ENCODE data around the gene SLC22A7. TPM values are rescaled to one million over a fixed set of nuclear protein-coding genes. Genes with fewer than 3 reads are reported as not detected.

SLC22A7 gene
- total and polyA plus RNA-seq, 2 experiments from 2014 or later = 0.31 TPM; not detected in 1

DNA sequence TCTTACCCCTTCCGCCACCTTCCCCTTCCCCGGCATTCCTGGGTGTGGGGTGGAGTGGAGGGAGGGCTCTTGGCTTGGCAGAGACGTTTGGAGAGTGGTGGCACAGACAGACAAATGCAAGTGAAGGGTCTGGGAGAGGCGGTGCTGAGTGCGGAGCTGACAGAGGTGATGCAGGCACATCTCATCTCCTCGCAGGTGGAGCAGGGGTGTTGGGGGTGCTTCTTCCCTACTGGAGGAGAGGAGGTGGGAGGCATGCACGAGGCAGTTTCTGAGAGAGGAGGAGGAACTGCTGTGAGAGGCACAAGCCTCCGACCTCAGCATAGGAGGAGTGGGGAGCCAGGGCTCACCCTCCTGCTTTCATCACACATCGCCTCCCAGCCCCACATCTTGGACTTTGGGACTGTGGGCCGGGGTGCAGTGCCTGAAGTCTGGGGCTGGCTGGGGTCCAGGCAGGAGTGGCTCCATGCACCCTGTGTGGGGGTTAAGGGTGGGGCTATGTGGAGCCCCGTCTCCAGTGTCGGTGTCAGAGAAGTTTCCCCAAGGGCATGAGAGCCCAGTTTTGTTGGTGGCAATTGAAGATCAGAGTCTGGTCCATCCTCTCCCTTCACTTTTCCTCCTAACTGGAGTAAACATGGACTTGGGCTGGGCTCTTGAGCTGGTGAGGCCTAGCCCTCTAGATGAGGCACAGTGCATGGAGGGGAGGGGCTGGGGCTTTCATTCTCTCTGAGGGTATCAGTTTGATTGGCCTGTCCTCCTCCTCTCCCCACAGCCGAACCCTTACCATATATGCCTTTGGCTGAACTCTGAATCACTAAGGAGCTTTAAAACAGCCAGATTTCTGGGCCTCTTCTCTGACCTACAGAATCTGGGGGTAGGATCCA lies 20.2 kb upstream of the SLC22A7 start:
- no peak for DNase-seq (ENCODE audit: low spot score)
- Histone ChIP-seq H3K36me3 (ENCODE audit: insufficient read depth) (no peaks in the 10 kb centered on the region), H4K20me1 (replicated peaks; ENCODE audit: insufficient read depth) (no peaks in the 10 kb centered on the region), H3K4me3 (no peak overlapping the region), H3K79me2 (replicated peaks; ENCODE audit: insufficient read depth) (no peaks in the 10 kb centered on the region), H2AFZ (no peak overlapping the region), H3K4me1 (ENCODE audit: insufficient read depth) (peaks cover 25% of the 10 kb centered on the region), H3K27ac (ENCODE audit: low read depth) (no peak overlapping the region), H3F3A (replicated peaks; ENCODE audit: low read depth) (peaks cover 2% of the 10 kb centered on the region; the same call in 1 of the 2 replicates), H3K9me2 (ENCODE audit: insufficient read depth) (no peaks in the 10 kb centered on the region), H3K4me2 (peak overlapping the region; percentile 60), H3K27me3 (ENCODE audit: insufficient read depth) (peaks cover 47% of the 10 kb centered on the region)
- Mint-ChIP-seq H3K36me3 (ENCODE audit: low read depth) (no peaks in the 10 kb centered on the region), H3K9me3 (no peaks in the 10 kb centered on the region), H3K27me3 (ENCODE audit: insufficient read depth, low read depth, poor library complexity) (peaks cover 40% of the 10 kb centered on the region), H3K4me1 (peaks cover 36% of the 10 kb centered on the region), H3K27ac (no peak overlapping the region), H3K4me3 (no peak overlapping the region)
- TF ChIP-seq JUNB (IDR thresholded peaks at IDR 0.05; ENCODE audit: unreplicated experiment) (no peak), NANOG (IDR thresholded peaks at IDR 0.05; ENCODE audit: borderline replicate concordance) (no peak), ZNF114 (CRISPR knock-in tag; IDR thresholded peaks at IDR 0.05) (no peak), EZH2phosphoT487 (IDR thresholded peaks at IDR 0.05; ENCODE audit: unreplicated experiment) (no peak), EZH2 (IDR thresholded peaks at IDR 0.05; ENCODE audit: low read depth, unreplicated experiment) (no peak), CREB1 (CRISPR knock-in tag; IDR thresholded peaks at IDR 0.05; ENCODE audit: low read depth) (no peak), ZNF331 (CRISPR knock-in tag; IDR thresholded peaks at IDR 0.05; ENCODE audit: low read depth) (no peak)
- TF ChIP-seq, protein P1, sequence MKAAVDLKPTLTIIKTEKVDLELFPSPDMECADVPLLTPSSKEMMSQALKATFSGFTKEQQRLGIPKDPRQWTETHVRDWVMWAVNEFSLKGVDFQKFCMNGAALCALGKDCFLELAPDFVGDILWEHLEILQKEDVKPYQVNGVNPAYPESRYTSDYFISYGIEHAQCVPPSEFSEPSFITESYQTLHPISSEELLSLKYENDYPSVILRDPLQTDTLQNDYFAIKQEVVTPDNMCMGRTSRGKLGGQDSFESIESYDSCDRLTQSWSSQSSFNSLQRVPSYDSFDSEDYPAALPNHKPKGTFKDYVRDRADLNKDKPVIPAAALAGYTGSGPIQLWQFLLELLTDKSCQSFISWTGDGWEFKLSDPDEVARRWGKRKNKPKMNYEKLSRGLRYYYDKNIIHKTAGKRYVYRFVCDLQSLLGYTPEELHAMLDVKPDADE (IDR thresholded peaks at IDR 0.05) = no peak
- TF ChIP-seq, protein P2, sequence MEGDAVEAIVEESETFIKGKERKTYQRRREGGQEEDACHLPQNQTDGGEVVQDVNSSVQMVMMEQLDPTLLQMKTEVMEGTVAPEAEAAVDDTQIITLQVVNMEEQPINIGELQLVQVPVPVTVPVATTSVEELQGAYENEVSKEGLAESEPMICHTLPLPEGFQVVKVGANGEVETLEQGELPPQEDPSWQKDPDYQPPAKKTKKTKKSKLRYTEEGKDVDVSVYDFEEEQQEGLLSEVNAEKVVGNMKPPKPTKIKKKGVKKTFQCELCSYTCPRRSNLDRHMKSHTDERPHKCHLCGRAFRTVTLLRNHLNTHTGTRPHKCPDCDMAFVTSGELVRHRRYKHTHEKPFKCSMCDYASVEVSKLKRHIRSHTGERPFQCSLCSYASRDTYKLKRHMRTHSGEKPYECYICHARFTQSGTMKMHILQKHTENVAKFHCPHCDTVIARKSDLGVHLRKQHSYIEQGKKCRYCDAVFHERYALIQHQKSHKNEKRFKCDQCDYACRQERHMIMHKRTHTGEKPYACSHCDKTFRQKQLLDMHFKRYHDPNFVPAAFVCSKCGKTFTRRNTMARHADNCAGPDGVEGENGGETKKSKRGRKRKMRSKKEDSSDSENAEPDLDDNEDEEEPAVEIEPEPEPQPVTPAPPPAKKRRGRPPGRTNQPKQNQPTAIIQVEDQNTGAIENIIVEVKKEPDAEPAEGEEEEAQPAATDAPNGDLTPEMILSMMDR (conservative IDR thresholded peaks at IDR 0.05; ENCODE audit: low read depth in 2 of 2) = no peak
- peak; percentile 45 for ATAC-seq

DNA sequence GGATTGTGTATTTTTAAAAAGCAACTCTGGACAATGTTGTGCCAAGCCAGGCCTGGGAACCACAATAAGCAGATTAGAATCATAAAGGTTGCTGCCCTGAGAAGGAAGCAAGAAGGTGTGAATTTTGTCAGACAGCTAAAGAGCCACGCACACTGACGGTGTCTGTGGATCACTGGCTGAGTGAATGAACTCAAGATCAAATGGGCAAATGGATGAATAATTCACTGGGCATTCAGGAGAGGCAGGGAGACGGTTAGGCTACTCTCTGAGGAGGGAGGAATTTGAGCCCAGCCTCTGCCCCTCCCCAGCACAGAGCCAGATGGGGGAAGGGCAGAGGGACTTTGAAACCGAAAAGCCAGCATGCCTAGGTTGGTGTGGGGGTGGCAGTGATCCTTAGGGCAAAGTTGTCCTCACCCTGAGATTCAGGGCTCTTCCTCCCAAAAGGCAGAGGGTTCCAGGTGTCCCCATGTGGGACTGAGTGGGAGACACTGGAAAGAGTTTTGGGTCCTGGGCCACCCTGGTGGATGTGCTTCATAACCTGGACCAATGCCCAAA lies 19.5 kb upstream of the SLC22A7 start:
- Mint-ChIP-seq H3K36me3 (ENCODE audit: low read depth) (no peaks in the 10 kb centered on the region), H3K9me3 (no peaks in the 10 kb centered on the region), H3K4me3 (no peak overlapping the region; the same call in 2 of the 3 replicates), H3K4me1 (peaks cover 36% of the 10 kb centered on the region), H3K27ac (no peak overlapping the region), H3K27me3 (ENCODE audit: insufficient read depth, low read depth, poor library complexity) (peaks cover 40% of the 10 kb centered on the region)
- H3K27me3 ChIP-seq (ENCODE audit: insufficient read depth) = peaks cover 40% of the 10 kb centered on the region
- H3K4me3 ChIP-seq = no peak overlapping the region
- DNase-seq (ENCODE audit: low spot score) = no peak
- H3K79me2 ChIP-seq (replicated peaks; ENCODE audit: insufficient read depth) = no peaks in the 10 kb centered on the region
- peaks cover 25% of the 10 kb centered on the region for H3K4me1 ChIP-seq (ENCODE audit: insufficient read depth)
- H3K9me2 ChIP-seq (ENCODE audit: insufficient read depth) = no peaks in the 10 kb centered on the region
- H3F3A ChIP-seq (replicated peaks; ENCODE audit: low read depth) = peaks cover 2% of the 10 kb centered on the region; the same call in 1 of the 2 replicates
- no peak overlapping the region for H2AFZ ChIP-seq
- H4K20me1 ChIP-seq (replicated peaks; ENCODE audit: insufficient read depth) = no peaks in the 10 kb centered on the region
- peak overlapping the region; percentile 60 for H3K4me2 ChIP-seq
- ATAC-seq = peak; percentile 6; the same call in 1 of the 3 replicates
- no peak overlapping the region for H3K27ac ChIP-seq (ENCODE audit: low read depth)
- no peaks in the 10 kb centered on the region for H3K36me3 ChIP-seq (ENCODE audit: insufficient read depth)
- TF ChIP-seq ZNF114 (CRISPR knock-in tag; IDR thresholded peaks at IDR 0.05) (no peak), EZH2 (IDR thresholded peaks at IDR 0.05; ENCODE audit: low read depth, unreplicated experiment) (no peak), REST (IDR thresholded peaks at IDR 0.05; ENCODE audit: unreplicated experiment) (no peak), STAT1 (IDR thresholded peaks at IDR 0.05; ENCODE audit: unreplicated experiment) (no peak), NANOG (IDR thresholded peaks at IDR 0.05; ENCODE audit: borderline replicate concordance) (no peak), CREB1 (CRISPR knock-in tag; IDR thresholded peaks at IDR 0.05; ENCODE audit: low read depth) (no peak)
